ENCODE measurements around the gene PRKRA. TPM values are rescaled to one million over a fixed set of nuclear protein-coding genes. Genes with fewer than 3 reads are reported as not detected.

Gene PRKRA
- total RNA-seq, 1 donor from 2014 or later, result 79.3 TPM

DNA sequence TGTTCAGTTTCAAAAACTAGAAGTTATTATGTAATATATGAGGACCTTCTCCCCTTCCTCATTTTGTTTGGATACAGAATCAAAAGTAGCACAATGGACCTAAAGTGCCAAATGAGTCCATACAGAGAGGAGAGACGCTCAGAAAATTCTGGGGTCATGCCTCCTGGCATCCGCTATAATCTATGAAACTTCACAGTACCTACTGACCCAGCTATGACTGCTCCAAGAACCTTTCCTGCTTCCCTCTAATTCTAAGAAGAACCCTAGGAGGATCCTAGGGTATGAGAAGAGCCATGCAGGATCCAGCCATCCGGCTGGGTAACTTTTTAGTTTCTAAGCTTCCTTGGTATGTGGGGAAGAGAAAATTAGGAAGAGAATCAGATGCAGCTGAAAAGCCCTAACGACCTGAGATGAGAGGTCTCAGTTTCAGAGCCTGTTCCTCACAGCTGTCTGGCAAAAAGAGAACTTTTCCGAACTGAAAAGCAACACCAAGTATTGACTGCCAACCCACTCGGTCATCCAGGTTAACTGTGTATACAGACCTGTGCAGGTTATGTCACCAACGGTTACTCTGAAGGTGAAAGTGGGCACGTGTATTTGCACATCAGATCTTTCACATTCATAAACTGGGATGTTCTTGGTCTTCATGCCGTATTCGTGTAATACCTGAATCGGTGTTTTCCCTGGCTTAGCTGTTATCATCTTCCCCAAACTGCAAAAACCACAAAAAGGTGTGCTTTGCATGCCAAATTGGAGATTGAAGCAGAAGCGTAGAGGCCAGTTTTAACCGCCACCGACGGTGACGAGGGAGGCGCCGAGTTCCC, 1.1 kb downstream of the PRKRA start:
- intact Hi-C loops (cut with DNase I), result no loop called here
- Histone ChIP-seq H3K27ac (peak overlapping the region; percentile 91), H3K4me3 (peak overlapping the region; percentile 62 to 81), H3K9me3 (no peaks in the 10 kb centered on the region), H3K4me1 (peaks cover 34% of the 10 kb centered on the region), H3K36me3 (peaks cover 0 to 17% of the 10 kb centered on the region in 2 donors), H3K27me3 (no peaks in the 10 kb centered on the region)
- DNase-seq (ENCODE audit: extremely low spot score in 2 of 2), result no peak
- TF ChIP-seq POLR2AphosphoS5 (IDR thresholded peaks at IDR 0.05; ENCODE audit: insufficient read depth in 1 of 2, low read depth in 1 of 2) (no peak), POLR2A (IDR thresholded peaks at IDR 0.05) (no peak)
- TF ChIP-seq, protein P1, sequence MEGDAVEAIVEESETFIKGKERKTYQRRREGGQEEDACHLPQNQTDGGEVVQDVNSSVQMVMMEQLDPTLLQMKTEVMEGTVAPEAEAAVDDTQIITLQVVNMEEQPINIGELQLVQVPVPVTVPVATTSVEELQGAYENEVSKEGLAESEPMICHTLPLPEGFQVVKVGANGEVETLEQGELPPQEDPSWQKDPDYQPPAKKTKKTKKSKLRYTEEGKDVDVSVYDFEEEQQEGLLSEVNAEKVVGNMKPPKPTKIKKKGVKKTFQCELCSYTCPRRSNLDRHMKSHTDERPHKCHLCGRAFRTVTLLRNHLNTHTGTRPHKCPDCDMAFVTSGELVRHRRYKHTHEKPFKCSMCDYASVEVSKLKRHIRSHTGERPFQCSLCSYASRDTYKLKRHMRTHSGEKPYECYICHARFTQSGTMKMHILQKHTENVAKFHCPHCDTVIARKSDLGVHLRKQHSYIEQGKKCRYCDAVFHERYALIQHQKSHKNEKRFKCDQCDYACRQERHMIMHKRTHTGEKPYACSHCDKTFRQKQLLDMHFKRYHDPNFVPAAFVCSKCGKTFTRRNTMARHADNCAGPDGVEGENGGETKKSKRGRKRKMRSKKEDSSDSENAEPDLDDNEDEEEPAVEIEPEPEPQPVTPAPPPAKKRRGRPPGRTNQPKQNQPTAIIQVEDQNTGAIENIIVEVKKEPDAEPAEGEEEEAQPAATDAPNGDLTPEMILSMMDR (IDR thresholded peaks at IDR 0.05), result no peak

DNA sequence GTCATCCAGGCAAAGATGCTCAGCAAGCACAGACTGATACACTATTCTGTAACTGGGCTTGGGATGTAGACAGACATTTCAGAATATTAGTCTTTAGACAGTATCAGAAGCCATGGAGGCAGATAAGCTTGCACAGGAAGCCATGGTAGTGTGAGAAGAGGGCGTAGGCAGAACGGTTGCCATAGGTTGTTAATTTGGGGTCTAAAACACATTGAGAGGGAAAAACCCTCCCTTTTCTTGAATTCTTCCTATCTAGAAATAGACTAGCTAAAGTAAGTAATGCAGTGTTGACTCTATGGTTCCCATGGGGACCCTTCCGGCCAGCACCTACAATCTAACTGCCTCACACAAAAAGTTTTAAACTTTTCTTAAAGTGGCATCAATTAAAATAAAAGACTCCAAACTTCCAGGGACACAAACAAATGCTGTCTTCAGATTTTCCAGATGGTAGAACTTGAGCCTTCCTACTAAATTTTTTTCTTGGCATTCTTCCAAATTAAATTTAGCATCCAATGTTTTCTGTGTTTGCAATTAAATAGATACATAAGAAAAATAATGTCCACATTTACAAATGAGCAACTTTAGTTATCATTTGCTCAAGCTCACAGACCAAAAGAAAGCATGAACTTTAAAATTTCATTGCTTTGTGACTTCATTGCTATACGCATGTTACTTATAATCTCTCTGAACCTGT, 1.9 kb downstream of the PRKRA start:
- Histone ChIP-seq H3K9me3 (no peaks in the 10 kb centered on the region), H3K27ac (no peak overlapping the region), H3K36me3 (peaks cover 0 to 22% of the 10 kb centered on the region in 2 donors), H3K4me1 (peaks cover 34% of the 10 kb centered on the region), H3K4me3 (peak overlapping the region in 1 of 2 donors; percentile 62), H3K27me3 (no peaks in the 10 kb centered on the region)
- intact Hi-C loops (cut with DNase I), result no loop called here
- DNase-seq (ENCODE audit: extremely low spot score in 2 of 2), result no peak
- TF ChIP-seq POLR2A (IDR thresholded peaks at IDR 0.05) (no peak), POLR2AphosphoS5 (IDR thresholded peaks at IDR 0.05; ENCODE audit: insufficient read depth in 1 of 2, low read depth in 1 of 2) (no peak)
- TF ChIP-seq, protein P1 (IDR thresholded peaks at IDR 0.05), result no peak

DNA sequence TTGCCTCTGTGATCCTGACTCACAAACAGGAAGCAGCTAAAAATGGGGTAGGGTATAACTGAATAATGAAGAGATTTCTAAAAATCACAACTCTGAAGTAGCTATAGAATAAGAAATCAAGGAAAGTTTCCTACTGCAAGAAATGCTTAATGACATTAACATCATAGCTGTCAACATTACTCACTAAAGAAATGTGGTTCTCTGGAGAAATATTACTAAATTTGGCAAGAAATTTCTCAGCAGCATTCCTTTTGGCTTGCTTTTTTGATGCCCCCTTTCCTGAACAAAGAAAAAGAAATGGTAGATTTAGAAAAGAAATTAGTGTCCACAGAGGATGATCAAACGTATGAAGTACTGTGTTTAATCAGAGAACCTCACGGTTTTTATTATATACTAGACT, 9.5 kb downstream of the PRKRA start:
- Histone ChIP-seq H3K4me1 (no peaks in the 10 kb centered on the region), H3K9me3 (no peaks in the 10 kb centered on the region), H3K27ac (no peak overlapping the region), H3K36me3 (peaks cover 0 to 69% of the 10 kb centered on the region in 2 donors), H3K4me3 (no peak overlapping the region), H3K27me3 (no peaks in the 10 kb centered on the region)
- intact Hi-C loops (cut with DNase I), result no loop called here
- DNase-seq (ENCODE audit: extremely low spot score in 2 of 2), result no peak
- TF ChIP-seq, protein P1 (IDR thresholded peaks at IDR 0.05), result no peak
- TF ChIP-seq POLR2A (IDR thresholded peaks at IDR 0.05), result no peak
- TF ChIP-seq POLR2AphosphoS5 (IDR thresholded peaks at IDR 0.05; ENCODE audit: insufficient read depth in 1 of 2, low read depth in 1 of 2), result no peak

DNA sequence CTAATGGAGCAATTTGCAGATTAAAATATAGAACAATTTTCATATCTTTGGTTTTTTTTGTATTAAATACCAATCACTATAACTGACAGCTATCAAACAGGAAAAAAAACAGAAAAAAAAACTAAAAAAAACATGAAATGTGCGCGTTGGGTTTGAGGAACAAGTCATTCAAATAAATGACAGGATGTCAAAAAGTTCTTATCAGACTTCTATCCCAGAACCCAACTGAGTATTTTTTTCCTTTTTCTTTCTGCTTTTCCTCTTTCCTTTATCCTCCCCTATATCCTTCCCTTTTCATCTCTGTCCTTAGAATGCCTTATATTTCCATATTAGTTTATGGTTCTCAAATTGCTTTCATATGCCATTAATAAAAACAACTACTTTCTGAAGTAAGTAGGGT, 14.3 kb downstream of the PRKRA start:
- no peaks in the 10 kb centered on the region for H3K27me3 ChIP-seq
- no peak overlapping the region for H3K4me3 ChIP-seq
- H3K4me1 ChIP-seq, result no peaks in the 10 kb centered on the region
- peaks cover 2 to 59% of the 10 kb centered on the region in 2 donors for H3K36me3 ChIP-seq
- DNase-seq (ENCODE audit: extremely low spot score in 2 of 2), result no peak
- no peaks in the 10 kb centered on the region for H3K9me3 ChIP-seq
- H3K27ac ChIP-seq, result no peak overlapping the region
- intact Hi-C loops (cut with DNase I), result no loop called here
- no peak for TF ChIP-seq POLR2AphosphoS5 (IDR thresholded peaks at IDR 0.05; ENCODE audit: insufficient read depth in 1 of 2, low read depth in 1 of 2)
- no peak for TF ChIP-seq POLR2A (IDR thresholded peaks at IDR 0.05)

DNA sequence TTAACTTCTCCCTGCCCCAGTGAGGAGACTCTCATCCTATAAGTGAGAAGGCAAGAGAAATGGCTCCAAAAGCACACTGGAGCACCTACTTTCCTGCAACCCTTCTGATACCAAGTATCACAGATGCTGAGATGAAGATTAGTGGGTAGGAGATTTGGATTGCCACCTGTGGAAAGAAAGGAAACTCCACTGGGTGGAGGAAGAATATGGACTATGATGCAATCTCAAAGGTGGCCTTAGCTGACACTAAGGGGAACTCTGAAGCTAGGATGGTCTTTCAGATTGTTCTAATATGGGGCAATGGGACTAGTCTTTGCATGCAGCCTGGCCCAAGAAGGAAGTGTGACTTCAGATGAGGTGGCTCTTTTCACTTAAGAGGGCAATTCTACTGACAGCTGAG, 21.6 kb downstream of the PRKRA start:
- intact Hi-C loops (cut with DNase I), result no loop called here
- no peak for DNase-seq (ENCODE audit: extremely low spot score in 2 of 2)
- Histone ChIP-seq H3K9me3 (no peaks in the 10 kb centered on the region), H3K4me3 (no peak overlapping the region), H3K27ac (no peak overlapping the region), H3K27me3 (no peaks in the 10 kb centered on the region), H3K36me3 (peaks cover 5 to 43% of the 10 kb centered on the region in 2 donors), H3K4me1 (no peaks in the 10 kb centered on the region)
- TF ChIP-seq, protein P1 (IDR thresholded peaks at IDR 0.05), result no peak
- TF ChIP-seq POLR2A (IDR thresholded peaks at IDR 0.05) (no peak), POLR2AphosphoS5 (IDR thresholded peaks at IDR 0.05; ENCODE audit: insufficient read depth in 1 of 2, low read depth in 1 of 2) (no peak)
